HG02852 (cell line): ENCODE measurements around the gene LRRC75B.
"Not testable (repeated sequence)": the region's sequence is repeated elsewhere in the genome, so short reads cannot be mapped to it uniquely, and the experiment has no call there.

ENCODE experiments used
- ATAC-seq: cut with Tn5 transposase; IDR thresholded peaks from one replicate; pipeline ENCODE4 v1.9.1; 2021; ENCODE audit warnings: mild to moderate bottlenecking, moderate library complexity; ENCODE audit not compliant: unreplicated experiment

Gene LRRC75B

GRCh38 chr22:24602847-24603769 lies 10.2 kb upstream of the LRRC75B start, which contains the start of gene GGT1:
Gene GGT1 (plus strand): TSS chr22:24603193. CDS start chr22:24611082, 7,889 bp downstream.
- not testable (repeated sequence) for ATAC-seq

- ATAC-seq, result not testable (repeated sequence)
Measured at GRCh38 chr22:24602105-24602749, 9.4 kb upstream of the LRRC75B start.

- ATAC-seq, result no peak
Measured at GRCh38 chr22:24601217-24602104, 8.6 kb upstream of the LRRC75B start.

- not testable (repeated sequence) for ATAC-seq
Measured at GRCh38 chr22:24599958-24600715, 7.3 kb upstream of the LRRC75B start.

GRCh38 chr22:24599514-24599913 lies 6.6 kb upstream of the LRRC75B start:
- ATAC-seq, result no peak

- not testable (repeated sequence) for ATAC-seq
Measured at GRCh38 chr22:24597076-24597475, 4.2 kb upstream of the LRRC75B start.

- ATAC-seq, result no peak
Measured at GRCh38 chr22:24595863-24596262, 3.0 kb upstream of the LRRC75B start.

GRCh38 chr22:24595228-24595627 lies 2.4 kb upstream of the LRRC75B start:
- no peak for ATAC-seq

GRCh38 chr22:24594569-24595120 lies 1.8 kb upstream of the LRRC75B start:
- ATAC-seq, result no peak

- no peak for ATAC-seq
Measured at GRCh38 chr22:24593836-24594568, 1.1 kb upstream of the LRRC75B start.

- ATAC-seq, result not testable (repeated sequence)
Measured at GRCh38 chr22:24593559-24593835, 624 bp upstream of the LRRC75B start.

GRCh38 chr22:24592058-24592850 lies 619 bp downstream of the LRRC75B start:
- no peak for ATAC-seq

- ATAC-seq, result no peak
Measured at GRCh38 chr22:24591286-24591830, 1.5 kb downstream of the LRRC75B start.

GRCh38 chr22:24590596-24591173 lies 2.2 kb downstream of the LRRC75B start:
- no peak for ATAC-seq

- ATAC-seq, result no peak
Measured at GRCh38 chr22:24589518-24590030, 3.3 kb downstream of the LRRC75B start.

GRCh38 chr22:24588757-24589481 lies 4.0 kb downstream of the LRRC75B start:
- no peak for ATAC-seq

GRCh38 chr22:24588381-24588756 lies 4.5 kb downstream of the LRRC75B start:
- ATAC-seq, result no peak
